ENCODE results near the gene UBD. TPM values are rescaled to one million over a fixed set of nuclear protein-coding genes. Genes with fewer than 3 reads are reported as not detected.

Gene UBD
- total RNA-seq, 1 experiment from 2014 or later, result 6.2 TPM

- in situ Hi-C loops (cut with HindIII; ENCODE audit: low pct_unique_long_range_greater_than_20kb, low sequenced_read_pairs), result no loop called here
- no peak for DNase-seq (ENCODE audit: low read depth)
Observed at GRCh38 chr6:29528300-29528931, 31.1 kb downstream of the UBD start.

- in situ Hi-C loops (cut with HindIII; ENCODE audit: low pct_unique_long_range_greater_than_20kb, low sequenced_read_pairs), result no loop called here
Observed at GRCh38 chr6:29527564-29527963, 32.0 kb downstream of the UBD start.

GRCh38 chr6:29527126-29527525, 32.4 kb downstream of the UBD start:
- in situ Hi-C loops (cut with HindIII; ENCODE audit: low pct_unique_long_range_greater_than_20kb, low sequenced_read_pairs), result no loop called here
- DNase-seq (ENCODE audit: low read depth), result no peak

More at GRCh38 chr6:29527564-29527963, 32.0 kb downstream of the UBD start:
- no peak for DNase-seq (ENCODE audit: low read depth)

GRCh38 chr6:29525311-29525639, 34.3 kb downstream of the UBD start:
- in situ Hi-C loops (cut with HindIII; ENCODE audit: low pct_unique_long_range_greater_than_20kb, low sequenced_read_pairs), result no loop called here
- DNase-seq (ENCODE audit: low read depth), result no peak

GRCh38 chr6:29524444-29525310, 34.9 kb downstream of the UBD start:
- in situ Hi-C loops (cut with HindIII; ENCODE audit: low pct_unique_long_range_greater_than_20kb, low sequenced_read_pairs), result no loop called here
- no peak for DNase-seq (ENCODE audit: low read depth)

GRCh38 chr6:29524044-29524443, 35.5 kb downstream of the UBD start:
- in situ Hi-C loops (cut with HindIII; ENCODE audit: low pct_unique_long_range_greater_than_20kb, low sequenced_read_pairs), result no loop called here
- DNase-seq (ENCODE audit: low read depth), result no peak

GRCh38 chr6:29522227-29522626, 37.3 kb downstream of the UBD start:
- DNase-seq (ENCODE audit: low read depth), result no peak
- in situ Hi-C loops (cut with HindIII; ENCODE audit: low pct_unique_long_range_greater_than_20kb, low sequenced_read_pairs), result no loop called here

GRCh38 chr6:29521006-29521680, 38.4 kb downstream of the UBD start:
- in situ Hi-C loops (cut with HindIII; ENCODE audit: low pct_unique_long_range_greater_than_20kb, low sequenced_read_pairs), result no loop called here
- no peak for DNase-seq (ENCODE audit: low read depth)

GRCh38 chr6:29520232-29520631, 39.3 kb downstream of the UBD start:
- in situ Hi-C loops (cut with HindIII; ENCODE audit: low pct_unique_long_range_greater_than_20kb, low sequenced_read_pairs), result no loop called here

GRCh38 chr6:29519291-29520010, 40.1 kb downstream of the UBD start:
- in situ Hi-C loops (cut with HindIII; ENCODE audit: low pct_unique_long_range_greater_than_20kb, low sequenced_read_pairs), result no loop called here

More at GRCh38 chr6:29520232-29520631, 39.3 kb downstream of the UBD start:
- no peak for DNase-seq (ENCODE audit: low read depth)

GRCh38 chr6:29517728-29518440, 41.6 kb downstream of the UBD start:
- no peak for DNase-seq (ENCODE audit: low read depth)
- in situ Hi-C loops (cut with HindIII; ENCODE audit: low pct_unique_long_range_greater_than_20kb, low sequenced_read_pairs), result no loop called here

More at GRCh38 chr6:29519291-29520010, 40.1 kb downstream of the UBD start:
- no peak for DNase-seq (ENCODE audit: low read depth)

GRCh38 chr6:29517245-29517644, 42.3 kb downstream of the UBD start:
- no peak for DNase-seq (ENCODE audit: low read depth)
- in situ Hi-C loops (cut with HindIII; ENCODE audit: low pct_unique_long_range_greater_than_20kb, low sequenced_read_pairs), result no loop called here

- peak; percentile 14 for DNase-seq (ENCODE audit: low read depth)
- in situ Hi-C loops (cut with HindIII; ENCODE audit: low pct_unique_long_range_greater_than_20kb, low sequenced_read_pairs), result no loop called here
Observed at GRCh38 chr6:29516108-29516507, 43.4 kb downstream of the UBD start.

GRCh38 chr6:29510746-29511300, 48.7 kb downstream of the UBD start:
- in situ Hi-C loops (cut with HindIII; ENCODE audit: low pct_unique_long_range_greater_than_20kb, low sequenced_read_pairs), result no loop called here
- DNase-seq (ENCODE audit: low read depth), result no peak

GRCh38 chr6:29510202-29510601, 49.3 kb downstream of the UBD start:
- no peak for DNase-seq (ENCODE audit: low read depth)
- in situ Hi-C loops (cut with HindIII; ENCODE audit: low pct_unique_long_range_greater_than_20kb, low sequenced_read_pairs), result no loop called here

- DNase-seq (ENCODE audit: low read depth), result no peak
- in situ Hi-C loops (cut with HindIII; ENCODE audit: low pct_unique_long_range_greater_than_20kb, low sequenced_read_pairs), result no loop called here
Observed at GRCh38 chr6:29509711-29510110, 49.8 kb downstream of the UBD start.

- in situ Hi-C loops (cut with HindIII; ENCODE audit: low pct_unique_long_range_greater_than_20kb, low sequenced_read_pairs), result no loop called here
- DNase-seq (ENCODE audit: low read depth), result no peak
Observed at GRCh38 chr6:29509239-29509638, 50.3 kb downstream of the UBD start.

- DNase-seq (ENCODE audit: low read depth), result no peak
- in situ Hi-C loops (cut with HindIII; ENCODE audit: low pct_unique_long_range_greater_than_20kb, low sequenced_read_pairs), result no loop called here
Observed at GRCh38 chr6:29507319-29507718, 52.2 kb downstream of the UBD start.

All from Caki2 (cell line).